Endometrial microvascular endothelial cells (primary cell): ENCODE results near the gene SPATA19. TPM values are rescaled to one million over a fixed set of nuclear protein-coding genes. Genes with fewer than 3 reads are reported as not detected.

Experiments
- in situ Hi-C: cut with HindIII; loops from 2 replicates; pipeline ENCODE4 v1.10.0; 2017; ENCODE audit warnings: low sequenced_read_pairs, low pct_unique_long_range_greater_than_20kb; ENCODE audit errors: inconsistent ontology term
- total RNA-seq: library from RNA; depleted of rRNA; stranded (reverse); fragments of >200 nt; gene quantifications from one replicate; pipeline ENCODE4 v1.2.3, GENCODE V29; 2015; ENCODE audit errors: inconsistent ontology term

Gene SPATA19
- total RNA-seq, 1 donor from 2014 or later: not detected

DNA sequence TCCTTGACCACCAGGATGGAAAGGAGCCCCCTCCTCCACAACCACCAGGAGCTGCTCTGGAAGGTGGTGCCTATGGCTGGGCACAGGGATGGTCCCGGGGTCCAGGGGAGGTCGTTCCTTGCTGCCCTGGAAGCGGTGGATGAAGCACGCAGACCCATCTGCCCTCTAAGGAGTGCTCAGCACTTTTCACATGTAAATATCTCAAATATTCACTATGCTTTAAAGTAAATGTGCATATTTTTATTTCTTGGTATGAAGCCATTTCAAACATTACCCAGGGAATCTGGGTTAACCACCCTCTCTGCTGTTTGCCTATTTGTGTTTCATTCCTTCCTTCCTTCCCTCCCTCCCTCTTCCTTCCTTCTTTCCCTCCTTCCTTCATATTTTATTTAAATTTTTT lies 21.7 kb downstream of the SPATA19 start:
- in situ Hi-C loops: no loop called here

DNA sequence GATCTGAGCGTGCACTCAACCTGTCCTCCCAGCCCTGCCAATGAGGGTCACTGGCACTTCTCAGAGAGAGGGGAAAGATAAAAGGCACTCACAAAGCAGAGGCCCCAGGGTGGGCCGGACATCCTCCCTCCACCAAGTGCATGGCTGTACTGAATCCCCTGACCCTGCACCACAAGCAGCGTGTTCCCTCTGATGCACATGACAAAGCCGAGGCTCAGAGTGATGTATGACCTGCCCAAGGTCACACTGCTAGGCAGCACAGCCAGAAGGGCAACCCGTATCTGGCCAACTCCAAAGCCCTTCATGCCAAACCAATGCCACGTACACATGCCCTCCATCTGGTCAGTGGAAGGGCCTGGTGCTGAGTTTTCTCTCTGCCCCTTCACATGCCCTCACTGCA lies 22.1 kb downstream of the SPATA19 start:
- in situ Hi-C loops: no loop called here

- in situ Hi-C loops: no loop called here
Measured at GRCh38 chr11:133821776-133822175, 23.5 kb downstream of the SPATA19 start.

DNA sequence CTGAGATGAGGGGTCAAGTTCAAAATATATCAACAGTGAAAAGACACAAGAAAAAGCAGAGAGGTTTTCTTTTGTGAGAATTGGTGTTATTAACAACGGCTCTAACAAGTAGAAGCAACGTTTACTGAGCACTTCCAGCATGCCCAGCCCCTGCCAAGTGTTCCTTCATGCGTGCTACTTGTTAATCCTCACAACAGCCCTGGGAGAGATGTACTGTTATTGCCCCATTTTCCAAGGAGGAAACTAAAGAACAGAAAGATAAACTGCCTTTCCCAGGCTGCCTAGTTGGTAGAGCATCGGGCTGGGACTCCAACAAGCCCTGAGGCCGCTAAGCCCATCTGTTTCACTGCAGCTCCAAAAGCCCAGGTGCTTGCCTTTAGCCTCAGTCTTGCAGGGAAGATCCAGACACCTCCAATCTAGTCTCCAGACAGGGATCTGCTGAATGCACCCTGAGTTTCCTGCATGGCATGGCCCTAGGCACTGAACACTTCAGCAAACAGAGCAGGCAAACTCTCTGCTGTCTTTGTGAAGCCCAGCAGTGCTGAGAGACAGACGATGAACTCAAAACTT lies 25.5 kb downstream of the SPATA19 start:
- in situ Hi-C loops: no loop called here

DNA sequence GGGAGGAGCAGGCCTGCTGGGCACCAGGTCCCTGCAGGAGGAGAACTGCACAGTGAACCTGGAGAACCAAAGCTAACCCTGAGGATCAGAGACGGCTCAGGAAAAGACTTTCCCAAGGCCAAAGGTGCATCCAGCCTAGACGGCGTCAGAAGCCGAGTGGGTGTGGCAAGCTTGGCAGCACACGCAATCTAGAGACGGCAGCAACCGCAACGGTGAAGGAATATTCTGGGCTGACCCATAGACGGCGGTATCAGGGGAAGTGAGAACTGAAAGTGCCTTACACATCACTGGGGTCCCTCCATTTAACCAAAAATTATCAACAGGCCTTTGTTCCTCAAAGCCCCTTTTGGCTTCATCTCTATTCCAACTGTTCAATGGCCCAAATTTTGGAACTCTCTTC lies 26.2 kb downstream of the SPATA19 start:
- in situ Hi-C loops: no loop called here

DNA sequence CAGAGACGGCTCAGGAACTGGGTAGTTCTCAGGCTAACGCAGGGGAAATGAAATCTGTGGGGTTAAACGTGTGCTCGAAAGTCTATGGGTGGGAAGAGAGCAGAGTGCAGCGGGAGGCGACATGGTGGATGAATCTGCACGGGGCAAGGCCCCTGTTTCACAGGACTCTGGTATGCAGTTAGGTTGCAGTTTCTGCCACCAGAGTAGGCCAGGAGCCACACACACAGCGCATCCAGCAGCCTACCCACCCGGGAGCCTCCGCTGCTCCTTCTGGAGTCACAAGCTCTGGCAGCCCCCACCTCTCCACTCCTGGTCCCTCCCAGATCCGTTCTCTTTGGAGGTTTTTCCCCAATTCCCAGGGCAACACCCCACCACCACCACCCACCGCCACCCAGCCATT lies 27.0 kb downstream of the SPATA19 start:
- in situ Hi-C loops: no loop called here

DNA sequence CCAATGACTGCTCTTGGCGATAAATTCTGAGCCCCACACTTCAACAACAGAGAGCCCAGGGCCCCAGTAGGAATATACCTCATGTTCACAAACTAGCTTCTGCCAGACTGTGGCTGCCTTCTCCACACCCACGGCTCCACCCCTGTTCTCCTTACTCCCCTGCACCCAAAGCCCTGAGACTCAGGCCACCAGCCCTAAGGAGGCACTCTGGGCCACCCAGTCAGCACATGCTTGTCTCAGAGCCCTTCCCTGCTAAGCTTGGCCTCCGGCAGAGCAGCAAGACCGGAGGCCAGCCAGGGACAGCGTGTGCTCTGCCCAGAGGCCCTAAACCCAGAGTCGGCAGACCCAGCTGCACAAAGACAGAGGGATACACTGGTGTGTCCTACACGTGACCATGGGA lies 27.9 kb downstream of the SPATA19 start:
- in situ Hi-C loops: no loop called here

DNA sequence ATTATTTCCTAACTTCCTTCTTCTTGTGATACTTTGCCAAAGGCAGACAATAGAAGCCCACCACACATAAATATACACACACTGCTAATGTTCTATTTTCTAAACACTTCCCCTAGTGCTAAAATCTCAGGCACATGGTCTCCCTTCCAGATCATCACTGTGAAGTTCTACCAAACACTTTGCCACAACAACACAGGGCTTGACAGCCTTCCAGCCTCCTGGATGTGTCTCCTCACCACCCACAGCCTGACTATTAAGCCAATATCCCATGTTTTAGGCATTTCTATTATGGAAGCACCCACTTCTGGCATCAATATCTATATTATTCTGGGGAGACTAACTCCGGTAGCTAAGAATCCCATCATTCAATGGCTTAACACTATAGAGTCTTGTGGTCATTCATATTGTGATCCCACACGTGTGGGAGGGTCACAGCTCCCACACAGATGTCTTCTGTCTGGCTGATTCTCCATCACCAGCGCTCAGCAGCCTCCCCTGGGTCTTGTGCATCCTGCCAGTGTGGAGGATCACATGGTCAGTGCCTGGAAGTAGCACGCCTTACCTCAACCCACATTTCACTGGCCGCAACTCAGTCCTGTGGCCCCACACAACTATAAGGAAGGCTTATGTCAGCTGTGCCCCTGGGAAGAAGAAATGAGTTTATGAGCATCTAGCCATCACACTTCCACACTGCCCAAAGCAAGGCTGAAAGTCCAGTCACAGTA lies 29.0 kb downstream of the SPATA19 start:
- in situ Hi-C loops: no loop called here

GRCh38 chr11:133815636-133816035 lies 29.7 kb downstream of the SPATA19 start:
- in situ Hi-C loops: no loop called here

- in situ Hi-C loops: no loop called here
Measured at GRCh38 chr11:133814588-133815100, 30.7 kb downstream of the SPATA19 start.

- in situ Hi-C loops: no loop called here
Measured at GRCh38 chr11:133811850-133812685, 33.2 kb downstream of the SPATA19 start.

- in situ Hi-C loops: no loop called here
Measured at GRCh38 chr11:133810766-133811165, 34.5 kb downstream of the SPATA19 start.

DNA sequence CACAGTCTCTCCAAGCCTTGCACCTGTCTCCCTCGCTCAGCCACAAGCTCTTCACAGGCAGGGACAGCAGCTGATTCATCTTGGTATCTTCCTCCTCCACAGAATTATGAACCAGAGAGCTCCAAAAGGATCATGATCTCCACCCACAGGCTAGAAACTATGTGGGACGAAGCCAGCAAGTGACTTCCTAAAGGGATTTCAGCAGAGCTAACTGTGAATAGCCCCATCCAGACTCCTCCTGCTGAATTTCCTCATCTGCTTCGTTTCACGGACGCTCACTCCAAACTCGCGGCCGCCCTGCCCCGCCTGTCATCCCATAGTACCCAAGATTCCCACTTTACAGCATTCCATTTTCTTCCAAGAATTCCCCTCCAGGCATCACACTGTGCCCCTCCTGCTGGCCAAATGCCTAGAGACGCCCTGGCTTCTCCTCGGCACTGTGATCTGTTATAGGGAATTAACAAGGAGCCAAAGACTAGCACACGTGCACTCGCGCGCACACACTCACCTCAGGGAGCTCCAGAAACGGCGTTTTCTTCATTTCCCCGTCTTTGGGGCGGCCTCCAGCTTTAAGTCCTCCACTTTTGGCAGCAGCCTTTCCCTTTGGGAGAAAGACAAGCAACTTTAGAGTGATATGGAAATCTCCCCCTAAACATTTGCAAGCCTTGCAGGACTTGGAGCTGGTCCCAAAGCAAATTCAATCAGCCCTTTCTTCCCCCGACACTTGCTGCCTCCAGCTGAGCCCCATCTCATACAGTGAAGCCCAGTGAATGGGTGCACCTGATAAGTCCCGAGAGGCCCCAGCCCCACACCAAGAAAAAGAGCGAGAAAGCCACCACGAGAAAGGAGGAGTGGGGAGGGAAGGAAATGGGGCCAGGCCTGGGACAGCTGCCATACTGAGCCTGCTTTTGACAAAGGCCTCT lies 35.5 kb downstream of the SPATA19 start:
- in situ Hi-C loops: no loop called here

GRCh38 chr11:133808393-133809140 lies 36.7 kb downstream of the SPATA19 start:
- in situ Hi-C loops: no loop called here

DNA sequence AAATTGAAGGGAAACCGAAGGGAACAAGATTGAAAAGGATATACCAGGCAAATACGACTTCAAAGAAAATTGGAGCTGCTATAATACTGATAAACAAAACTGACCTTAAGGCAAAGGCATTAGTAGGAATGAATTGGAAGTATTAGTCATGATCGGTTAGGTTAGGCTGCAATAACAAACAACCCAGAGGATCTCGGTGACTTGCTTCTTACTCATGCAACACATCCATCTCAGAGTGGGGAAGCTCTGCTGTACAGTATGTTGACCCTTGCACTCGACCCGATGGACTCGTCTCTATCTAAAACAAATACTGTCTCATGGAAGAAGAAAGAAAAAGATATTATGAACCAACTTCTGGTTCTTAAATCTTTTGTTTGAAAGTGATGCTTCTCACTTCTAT lies 42.3 kb downstream of the SPATA19 start:
- in situ Hi-C loops: no loop called here

GRCh38 chr11:133801356-133801755 lies 44.0 kb downstream of the SPATA19 start:
- in situ Hi-C loops: no loop called here

GRCh38 chr11:133800666-133801065 lies 44.6 kb downstream of the SPATA19 start:
- in situ Hi-C loops: no loop called here

GRCh38 chr11:133797554-133797953 lies 47.8 kb downstream of the SPATA19 start:
- in situ Hi-C loops: no loop called here
